Measurements from ENCODE around the gene GRK2.

DNA sequence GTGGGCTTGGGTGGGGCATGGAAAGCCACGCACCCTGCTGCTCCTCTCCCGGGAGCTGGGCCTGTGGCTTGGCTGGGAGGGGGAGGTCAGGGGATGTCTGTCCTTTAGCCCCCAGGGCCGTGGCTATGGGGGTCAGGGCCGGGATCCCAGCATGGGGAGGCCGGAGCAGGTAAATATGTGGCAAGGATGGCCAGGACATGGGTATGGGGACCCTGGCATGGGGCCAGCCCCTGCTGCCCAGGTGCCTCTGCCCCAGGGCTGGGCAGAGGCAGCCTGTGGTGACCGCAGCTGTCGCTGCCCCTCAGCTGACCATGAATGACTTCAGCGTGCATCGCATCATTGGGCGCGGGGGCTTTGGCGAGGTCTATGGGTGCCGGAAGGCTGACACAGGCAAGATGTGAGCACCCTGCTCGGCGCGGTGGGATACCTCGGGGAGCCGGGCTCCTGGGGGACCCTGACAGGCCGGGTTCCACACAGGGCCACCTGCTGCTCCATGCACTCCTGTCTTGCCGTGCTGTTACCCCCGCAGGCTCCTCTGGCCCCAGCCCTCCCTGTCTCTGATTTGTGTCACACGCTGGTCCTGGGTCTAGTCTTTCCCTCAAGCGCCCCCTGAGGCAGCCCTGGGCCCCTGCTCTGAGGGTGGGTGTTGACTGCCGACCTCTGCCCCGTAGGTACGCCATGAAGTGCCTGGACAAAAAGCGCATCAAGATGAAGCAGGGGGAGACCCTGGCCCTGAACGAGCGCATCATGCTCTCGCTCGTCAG, 14.7 kb downstream of the GRK2 start:
- TF ChIP-seq, protein P1, sequence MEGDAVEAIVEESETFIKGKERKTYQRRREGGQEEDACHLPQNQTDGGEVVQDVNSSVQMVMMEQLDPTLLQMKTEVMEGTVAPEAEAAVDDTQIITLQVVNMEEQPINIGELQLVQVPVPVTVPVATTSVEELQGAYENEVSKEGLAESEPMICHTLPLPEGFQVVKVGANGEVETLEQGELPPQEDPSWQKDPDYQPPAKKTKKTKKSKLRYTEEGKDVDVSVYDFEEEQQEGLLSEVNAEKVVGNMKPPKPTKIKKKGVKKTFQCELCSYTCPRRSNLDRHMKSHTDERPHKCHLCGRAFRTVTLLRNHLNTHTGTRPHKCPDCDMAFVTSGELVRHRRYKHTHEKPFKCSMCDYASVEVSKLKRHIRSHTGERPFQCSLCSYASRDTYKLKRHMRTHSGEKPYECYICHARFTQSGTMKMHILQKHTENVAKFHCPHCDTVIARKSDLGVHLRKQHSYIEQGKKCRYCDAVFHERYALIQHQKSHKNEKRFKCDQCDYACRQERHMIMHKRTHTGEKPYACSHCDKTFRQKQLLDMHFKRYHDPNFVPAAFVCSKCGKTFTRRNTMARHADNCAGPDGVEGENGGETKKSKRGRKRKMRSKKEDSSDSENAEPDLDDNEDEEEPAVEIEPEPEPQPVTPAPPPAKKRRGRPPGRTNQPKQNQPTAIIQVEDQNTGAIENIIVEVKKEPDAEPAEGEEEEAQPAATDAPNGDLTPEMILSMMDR (IDR thresholded peaks at IDR 0.05), result no peak
- no peak for TF ChIP-seq POLR2A (IDR thresholded peaks at IDR 0.05)

All from adrenal gland (tissue), 5 donors.